Measurements from ENCODE around the gene FAM241A. TPM values are rescaled to one million over a fixed set of nuclear protein-coding genes. Genes with fewer than 3 reads are reported as not detected.
"Not testable (repeated sequence)": the region's sequence is repeated elsewhere in the genome, so short reads cannot be mapped to it uniquely, and the experiment has no call there.

Gene FAM241A
- polyA plus RNA-seq, 4 donors = 1.4 to 2.8 (median 1.9) TPM

DNA sequence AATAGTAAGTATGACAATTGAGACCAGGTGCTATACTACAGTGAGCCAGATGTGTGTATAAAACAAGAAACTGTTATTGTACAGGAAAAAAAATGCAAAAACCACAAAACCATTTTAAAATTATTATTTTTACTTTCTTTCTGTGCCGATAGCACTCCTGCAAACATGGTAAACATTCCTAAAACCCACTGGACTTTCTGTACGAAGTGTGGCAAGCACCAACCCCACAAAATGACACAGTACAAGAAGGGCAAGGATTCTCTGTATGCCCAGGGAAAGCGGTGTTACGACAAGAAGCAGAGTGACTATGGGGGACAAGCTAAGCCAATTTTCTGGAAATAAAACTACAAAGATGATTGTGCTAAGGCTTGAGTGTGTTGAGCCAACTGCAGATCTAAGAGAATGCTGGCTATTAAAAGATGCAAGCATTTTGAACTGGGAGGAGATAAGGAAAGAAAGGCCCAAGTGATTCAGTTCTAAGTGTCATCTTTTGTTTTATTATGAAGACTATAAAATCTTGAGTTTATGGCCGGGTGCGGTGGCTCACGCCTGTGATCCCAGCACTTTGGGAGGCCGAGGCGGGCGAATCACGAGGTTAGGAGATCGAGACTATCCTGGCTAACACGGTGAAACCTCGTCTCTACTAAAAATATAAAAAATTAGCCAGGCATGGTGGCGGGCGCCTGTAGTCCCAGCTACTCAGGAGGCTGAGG, 26.0 kb downstream of the FAM241A start:
- DNase-seq (ENCODE audit: low read depth in 4 of 4, low spot score in 3 of 4) = not testable (repeated sequence)

DNA sequence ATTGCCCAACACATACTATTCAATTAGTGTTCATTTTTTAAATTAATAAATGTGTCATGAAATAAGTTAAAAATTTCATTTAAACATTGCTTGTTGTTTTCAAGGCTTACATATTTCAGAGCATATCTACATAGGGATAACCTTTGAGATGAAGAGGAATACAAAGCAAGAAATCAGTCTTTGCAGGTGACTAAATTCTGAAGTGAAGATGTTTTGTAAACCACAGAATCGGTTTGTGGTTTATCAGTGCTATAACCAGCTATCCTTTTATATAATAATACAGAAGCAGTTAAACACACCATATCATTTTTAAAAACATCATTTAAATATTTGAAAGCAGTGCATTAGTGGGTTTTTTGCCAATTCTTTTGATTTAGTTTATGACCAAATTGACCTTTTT, 26.9 kb downstream of the FAM241A start:
- DNase-seq (ENCODE audit: low read depth in 4 of 4, low spot score in 3 of 4) = no peak

DNA sequence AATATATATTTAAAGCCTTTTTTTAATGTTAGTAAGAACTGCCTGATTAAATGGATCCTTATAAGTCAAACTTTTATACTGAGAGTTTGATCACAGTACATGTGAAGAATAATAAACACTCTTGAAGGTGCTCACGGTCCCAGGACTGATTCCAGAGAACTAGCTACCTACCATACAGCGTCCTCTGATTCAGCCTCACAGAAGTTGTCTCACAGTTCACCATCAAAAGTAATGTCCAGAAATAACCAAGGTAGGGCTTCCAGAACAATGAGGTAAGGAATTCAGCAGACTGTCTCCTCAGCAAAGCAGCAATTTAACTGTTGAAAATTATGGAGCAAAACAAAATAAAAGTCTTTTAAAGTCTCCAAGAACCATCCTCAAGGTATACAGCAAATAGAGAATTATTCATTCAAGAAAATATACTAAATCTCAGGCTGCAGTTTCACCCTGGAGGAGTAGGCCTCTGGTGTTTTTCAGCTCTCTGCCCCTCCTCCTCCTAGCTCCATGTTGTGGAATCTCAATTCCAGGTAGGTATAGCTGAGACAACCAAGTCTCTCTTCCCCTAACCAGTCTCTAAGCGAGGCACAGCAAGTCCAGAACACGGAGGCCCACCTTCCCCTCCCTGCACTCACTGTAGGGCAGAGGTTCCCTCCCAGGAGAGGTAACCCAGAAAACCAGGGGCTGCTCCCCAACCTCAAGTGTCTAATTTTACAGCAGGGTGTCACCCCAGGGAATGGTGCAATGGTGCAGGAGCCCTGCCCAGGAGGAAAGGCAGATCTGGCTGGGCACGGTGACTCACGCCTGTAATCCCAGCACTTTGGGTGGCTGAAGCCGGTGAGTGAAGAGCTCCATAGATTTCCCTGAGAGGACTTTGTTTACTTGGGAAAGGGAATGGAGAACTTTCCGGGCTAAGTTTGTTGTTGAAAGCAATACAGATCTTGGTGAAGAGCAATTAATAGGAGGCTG, 28.6 kb downstream of the FAM241A start:
- DNase-seq (ENCODE audit: low read depth in 4 of 4, low spot score in 3 of 4) = no peak

DNA sequence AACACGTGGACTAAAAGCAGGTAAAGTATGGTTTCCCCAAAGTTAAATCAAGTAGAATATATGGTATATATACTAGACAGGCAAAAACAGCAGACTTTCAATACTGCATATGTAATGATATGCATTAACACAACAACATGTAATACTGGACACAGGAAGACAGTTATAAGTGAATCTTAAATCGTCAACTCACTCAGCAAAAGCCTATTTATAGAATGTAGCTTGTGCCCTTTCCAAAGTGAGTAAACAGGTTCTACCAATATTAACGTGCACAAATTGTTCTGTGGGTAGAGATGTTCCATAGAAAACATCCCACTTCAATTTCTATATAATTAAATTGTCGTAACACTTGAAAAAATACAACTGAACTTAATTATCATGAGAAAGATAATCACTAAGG, 30.6 kb downstream of the FAM241A start:
- DNase-seq (ENCODE audit: low read depth in 4 of 4, low spot score in 3 of 4) = no peak

DNA sequence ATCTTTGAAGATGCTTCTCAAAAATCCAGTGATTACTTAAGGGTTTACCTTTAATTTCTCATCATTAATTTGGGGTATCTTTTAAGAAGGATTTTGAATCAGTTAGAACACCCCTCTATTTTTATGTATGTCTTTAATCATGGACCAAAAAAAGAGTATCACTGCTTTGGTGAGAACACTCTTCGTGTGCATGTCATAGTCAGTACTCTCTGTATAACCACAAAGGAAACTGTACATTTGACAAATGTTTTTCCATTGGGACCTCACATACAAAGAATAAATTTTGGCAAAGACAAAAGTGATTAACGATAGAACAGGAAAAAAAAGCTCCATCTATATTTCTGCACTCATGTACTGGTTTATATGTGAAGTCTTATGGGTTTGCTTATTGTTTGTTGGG, 31.3 kb downstream of the FAM241A start:
- no peak for DNase-seq (ENCODE audit: low read depth in 4 of 4, low spot score in 3 of 4)

DNA sequence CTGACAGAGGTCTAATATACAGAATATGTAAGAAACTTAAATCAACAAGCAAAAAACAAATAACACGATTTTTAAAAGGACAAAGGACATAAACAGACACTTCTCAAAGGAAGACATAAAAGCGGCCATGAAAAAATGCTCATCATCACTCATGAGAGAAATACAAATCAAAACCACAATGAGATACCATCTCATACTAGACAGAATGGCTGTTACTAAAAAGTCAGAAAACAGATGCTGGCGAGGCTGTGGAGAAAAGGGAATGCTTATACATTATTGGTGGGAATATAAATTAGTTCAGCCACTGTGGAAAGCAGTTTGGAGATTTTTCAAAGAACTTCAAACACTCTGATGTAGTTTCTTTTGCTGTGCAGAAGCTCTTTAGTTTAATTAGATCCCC, 33.5 kb downstream of the FAM241A start:
- not testable (repeated sequence) for DNase-seq (ENCODE audit: low read depth in 4 of 4, low spot score in 3 of 4)

DNA sequence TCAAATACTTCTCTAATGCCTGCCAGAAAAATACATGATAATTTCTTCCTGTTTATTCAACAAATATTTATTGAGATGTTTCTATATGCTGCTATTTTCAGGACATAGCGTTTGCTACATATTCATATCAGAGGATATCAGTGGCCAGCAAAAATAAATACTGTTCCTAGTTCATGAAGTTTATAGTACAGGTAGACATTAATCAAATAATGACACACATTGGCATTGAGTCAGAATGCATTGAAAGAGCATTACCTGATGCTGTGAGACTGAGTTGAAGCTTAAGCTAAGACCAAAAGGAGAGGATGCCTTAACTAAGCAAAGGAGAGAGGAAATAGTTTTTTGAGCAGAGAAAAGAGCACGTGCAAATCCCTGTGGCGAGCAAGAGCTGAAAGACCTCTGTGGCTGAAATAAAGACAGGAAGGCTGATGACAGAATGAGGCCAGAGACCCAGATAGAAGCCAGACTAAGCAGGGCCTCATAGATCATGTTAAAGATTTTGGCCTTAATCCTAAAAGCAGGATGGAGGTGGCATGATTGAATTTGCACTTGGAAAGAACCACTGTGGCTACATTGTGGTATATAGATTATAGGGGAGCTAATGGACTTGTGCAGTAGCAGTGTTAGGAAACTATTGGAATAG, 36.2 kb downstream of the FAM241A start:
- no peak for DNase-seq (ENCODE audit: low read depth in 4 of 4, low spot score in 3 of 4)

DNA sequence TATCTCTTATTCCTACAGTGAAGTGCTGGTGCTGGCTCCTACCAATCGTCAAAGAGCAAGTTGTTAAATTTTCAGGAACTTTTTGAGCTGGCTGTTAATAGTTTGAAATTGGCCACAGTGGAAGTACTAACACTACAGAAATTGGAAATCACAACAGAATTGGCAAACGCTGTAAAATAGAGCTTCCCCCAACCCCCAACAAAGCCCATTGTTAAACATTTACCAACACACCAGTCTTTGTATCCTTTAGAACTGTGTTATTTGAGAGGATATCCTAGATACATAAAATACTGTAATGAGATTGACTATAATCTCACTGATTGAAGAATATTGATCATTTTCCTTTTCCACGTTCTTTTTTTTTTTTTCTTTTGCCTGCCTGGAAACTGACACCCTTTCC, 37.4 kb downstream of the FAM241A start:
- no peak for DNase-seq (ENCODE audit: low read depth in 4 of 4, low spot score in 3 of 4)

DNA sequence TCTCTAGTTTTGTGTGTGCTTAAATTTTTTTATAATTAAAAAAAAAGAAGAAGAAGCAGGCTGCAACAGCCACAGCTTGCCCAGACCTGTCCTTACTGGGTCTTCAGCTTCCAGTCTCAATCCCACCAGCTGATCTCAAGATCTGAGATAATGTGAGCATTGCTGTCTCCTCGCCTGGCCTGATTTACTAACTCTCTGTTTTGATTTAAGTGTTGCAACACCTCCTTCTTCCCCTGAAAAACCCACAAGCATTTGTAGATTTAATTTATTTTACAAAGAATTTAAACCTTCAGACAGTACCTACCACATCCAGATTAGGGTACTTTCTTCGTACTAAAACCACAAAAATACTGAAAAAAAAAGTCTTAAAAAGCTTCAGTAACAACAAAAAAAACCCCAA, 38.0 kb downstream of the FAM241A start:
- no peak for DNase-seq (ENCODE audit: low read depth in 4 of 4, low spot score in 3 of 4)

DNA sequence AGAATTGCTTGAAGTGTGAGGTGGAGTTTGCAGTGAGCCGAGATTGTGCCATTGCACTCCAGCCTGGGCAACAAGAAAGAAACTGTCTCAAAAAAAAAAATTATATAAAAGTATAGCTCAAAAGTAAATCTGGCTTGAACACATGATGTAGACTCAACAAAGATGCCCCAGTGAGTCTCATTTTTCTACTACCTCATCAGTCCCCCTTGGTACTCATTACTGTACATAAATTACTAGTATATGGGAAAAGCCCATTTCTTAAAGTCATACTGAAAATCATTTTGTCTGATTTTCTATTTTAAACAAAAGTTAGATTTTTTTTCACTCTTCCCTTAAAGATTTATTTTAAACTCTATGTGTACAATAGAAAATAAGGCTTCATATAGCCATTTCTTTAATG, 39.2 kb downstream of the FAM241A start:
- no peak for DNase-seq (ENCODE audit: low read depth in 4 of 4, low spot score in 3 of 4)

DNA sequence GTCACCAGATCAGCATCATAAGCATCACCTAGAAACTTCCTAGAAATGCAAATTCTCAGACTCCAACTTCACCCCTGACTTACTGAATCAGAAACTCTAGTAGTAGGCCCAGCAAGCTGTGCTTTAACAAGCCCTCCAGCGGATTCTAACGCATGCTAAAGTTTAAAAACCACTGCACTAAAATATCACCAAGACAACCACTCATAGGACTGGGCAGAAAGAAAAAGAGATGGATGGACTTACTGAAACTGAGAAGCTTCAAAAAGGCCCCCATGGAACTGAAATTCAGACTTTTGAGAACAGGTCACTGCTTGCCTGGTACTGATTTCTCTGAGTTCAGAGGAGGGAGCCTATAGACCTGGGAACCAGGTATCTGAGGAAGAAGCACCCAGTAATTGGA, 40.1 kb downstream of the FAM241A start:
- DNase-seq (ENCODE audit: low read depth in 4 of 4, low spot score in 3 of 4) = no peak

DNA sequence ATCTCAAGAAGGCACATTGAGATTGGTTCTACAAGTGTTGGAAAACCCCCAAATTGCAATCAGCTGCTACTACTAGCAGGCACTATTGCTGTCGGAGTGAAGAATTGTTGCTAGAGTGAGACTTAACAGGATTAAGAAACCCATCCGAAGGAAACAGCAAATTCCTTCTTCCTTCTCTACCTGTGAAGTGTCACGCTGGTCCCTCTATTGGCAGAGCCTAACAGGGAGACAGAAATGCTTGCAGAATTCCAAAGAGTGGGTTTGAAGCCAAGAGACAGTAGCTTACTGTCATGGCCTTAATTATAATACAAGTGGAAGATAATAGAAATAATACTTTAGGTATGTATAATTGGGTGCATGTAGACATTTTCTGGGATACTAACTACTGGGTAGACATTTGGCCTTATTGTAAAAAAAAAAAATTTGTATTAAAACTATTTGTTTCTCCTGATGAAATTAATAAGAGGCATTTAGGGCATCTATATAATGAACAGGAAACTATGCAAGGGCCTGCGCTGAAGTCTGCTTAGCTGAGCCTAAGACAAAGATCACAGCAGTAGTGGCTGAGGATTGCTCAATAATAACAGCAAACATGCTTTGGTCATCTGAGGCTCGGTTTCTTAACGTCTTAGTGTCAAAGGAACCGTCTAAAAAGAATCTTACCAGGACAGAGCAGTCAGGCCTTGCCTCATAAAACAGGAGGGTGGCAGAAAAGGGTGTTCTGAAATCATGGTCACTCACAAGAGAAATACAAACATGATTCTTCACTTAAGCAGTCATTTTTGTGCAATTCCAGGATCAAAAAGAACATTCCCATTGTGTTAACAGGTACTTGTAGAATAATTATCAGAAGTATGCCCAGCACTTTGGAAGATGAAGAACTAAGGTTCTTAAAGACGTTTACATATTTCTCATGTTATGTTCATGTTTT, 40.8 kb downstream of the FAM241A start:
- DNase-seq (ENCODE audit: low read depth in 4 of 4, low spot score in 3 of 4) = no peak

DNA sequence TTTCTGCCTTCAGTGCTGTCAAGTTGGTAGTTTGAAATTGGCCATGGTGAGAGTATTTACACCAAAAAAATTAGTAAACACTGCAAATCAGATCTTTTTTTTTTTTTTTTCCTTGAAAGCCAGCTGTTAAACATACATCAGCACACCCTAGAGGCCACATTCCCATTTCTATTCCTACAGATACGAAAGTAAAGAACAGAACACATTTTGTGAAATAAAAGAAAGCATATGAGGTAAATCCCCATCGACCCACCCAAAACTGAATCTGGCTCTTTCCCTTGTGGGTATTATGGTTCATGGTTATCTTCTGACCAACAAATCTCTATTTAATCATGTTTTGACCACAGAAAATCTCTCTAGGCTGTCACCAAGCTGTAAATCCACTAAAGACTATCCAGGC, 44.5 kb downstream of the FAM241A start:
- no peak for DNase-seq (ENCODE audit: low read depth in 4 of 4, low spot score in 3 of 4)

DNA sequence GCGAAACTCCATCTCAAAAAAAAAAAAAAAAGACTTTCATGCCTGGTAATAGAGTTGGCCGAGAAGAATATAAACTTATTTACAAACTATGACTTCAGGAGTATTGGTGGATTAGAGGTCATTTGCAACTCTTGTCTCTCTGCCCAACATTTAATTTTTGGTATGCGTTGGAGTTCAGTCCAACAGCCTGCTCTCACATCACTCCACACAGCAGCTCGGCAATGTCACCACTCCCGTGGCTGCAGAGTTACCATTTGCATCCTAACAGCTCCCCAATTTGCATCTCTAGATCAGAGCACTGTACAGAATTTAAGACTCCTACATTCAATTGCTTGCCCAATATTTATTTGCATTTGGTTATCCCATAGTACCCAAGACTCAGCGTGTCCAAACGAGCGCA, 45.4 kb downstream of the FAM241A start:
- no peak for DNase-seq (ENCODE audit: low read depth in 4 of 4, low spot score in 3 of 4)

DNA sequence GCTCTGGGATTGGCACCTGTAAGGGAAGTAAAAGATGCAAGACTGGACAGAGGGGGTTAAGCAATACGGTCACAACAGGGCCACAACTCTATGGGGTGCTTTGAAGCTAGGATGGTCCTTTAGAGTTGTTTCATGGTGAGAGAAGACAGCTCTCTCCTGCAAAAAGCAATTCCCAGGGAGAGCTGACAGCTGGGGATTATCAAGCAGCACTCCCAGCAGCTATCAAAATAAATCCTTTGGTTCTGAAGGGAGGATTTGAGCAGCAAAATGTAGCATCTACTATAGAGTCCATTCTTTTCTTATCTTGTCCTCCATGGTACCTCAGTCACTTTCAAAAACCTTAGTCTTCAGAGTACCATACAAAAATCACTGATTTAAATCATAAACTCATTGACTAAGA, 51.2 kb downstream of the FAM241A start:
- no peak for DNase-seq (ENCODE audit: low read depth in 4 of 4, low spot score in 3 of 4)

DNA sequence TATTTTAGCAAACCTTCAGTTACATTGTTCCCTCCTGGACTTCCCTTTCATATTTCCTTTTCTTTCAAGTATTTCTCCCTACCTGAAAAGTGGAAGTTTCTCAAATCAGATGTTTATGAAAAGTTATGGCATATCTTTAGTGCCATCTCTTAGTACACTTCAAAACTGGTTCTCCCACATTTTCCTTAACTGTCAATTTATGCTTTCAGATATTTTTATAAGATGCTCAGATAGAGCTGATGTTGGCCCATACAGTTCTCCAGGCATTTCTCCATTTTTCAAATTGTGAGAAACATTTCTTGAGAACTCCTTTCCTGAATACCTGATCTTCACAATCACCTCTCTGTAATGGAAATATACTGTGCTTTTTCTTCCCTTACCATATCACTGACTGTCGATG, 53.8 kb downstream of the FAM241A start:
- no peak for DNase-seq (ENCODE audit: low read depth in 4 of 4, low spot score in 3 of 4)

DNA sequence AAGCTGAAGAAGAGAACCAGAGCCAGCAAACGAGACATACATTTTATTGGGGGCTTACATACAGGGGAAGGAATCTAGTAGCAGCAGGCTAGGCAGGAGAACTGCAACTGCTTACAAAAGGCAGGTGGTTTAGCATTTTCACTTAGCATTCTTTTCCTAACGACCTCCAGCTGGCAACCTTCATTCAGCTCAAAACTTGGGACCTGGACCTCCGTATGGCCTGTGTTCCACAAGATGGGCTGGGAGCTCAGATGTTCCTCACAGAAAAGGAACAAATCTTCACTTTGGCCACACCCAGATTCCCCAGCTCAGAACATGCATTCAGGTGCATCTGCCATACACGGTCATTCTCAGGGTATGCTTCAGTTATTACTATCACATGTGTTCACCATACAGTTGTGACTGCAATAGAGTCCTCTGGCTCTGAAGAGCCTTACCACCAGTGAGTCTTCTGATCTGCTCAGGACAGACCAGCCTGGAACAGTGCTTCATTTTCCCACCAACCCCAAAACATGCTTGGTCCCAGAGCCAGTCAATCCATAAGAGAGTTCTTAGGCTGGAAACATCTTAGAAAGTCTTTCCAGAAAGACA, 56.8 kb downstream of the FAM241A start:
- no peak for DNase-seq (ENCODE audit: low read depth in 4 of 4, low spot score in 3 of 4)

DNA sequence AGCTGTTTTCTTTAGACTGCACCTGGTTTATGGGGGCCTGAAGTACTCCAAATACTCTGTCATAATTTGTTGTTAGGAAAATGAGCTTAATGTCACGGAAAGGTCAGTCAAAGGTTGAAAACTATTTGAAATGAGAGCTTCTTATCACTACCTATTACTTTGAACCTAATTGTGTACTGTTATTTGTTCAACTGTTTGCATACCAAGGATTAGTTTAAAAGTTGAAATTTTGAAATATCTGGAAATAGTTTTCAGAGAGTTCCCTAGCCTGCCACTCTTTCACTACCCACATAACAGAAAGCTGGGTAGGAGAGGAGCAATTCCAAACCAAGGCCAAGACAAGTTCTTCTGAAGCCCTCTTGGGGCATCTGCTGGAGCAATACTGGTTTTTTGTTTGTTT, 58.3 kb downstream of the FAM241A start:
- DNase-seq (ENCODE audit: low read depth in 4 of 4, low spot score in 3 of 4) = no peak

DNA sequence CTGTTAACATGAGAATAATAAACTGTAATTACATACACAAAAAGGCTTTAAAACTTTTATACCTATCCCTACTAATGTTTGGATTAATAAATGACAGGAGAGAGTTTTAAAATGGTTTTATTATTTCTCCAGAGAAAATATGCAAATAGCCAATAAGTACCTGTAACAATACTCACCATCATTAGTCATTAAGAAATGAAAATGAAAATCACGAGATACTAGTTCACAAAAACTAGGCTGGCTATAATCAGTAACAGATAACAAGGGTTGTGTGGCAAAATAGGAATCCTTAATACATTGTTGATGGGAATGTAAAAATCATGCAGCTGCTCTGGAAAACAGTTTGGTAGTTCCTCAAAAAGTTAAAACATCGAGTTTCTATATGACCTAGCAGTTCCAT, 61.2 kb downstream of the FAM241A start:
- no peak for DNase-seq (ENCODE audit: low read depth in 4 of 4, low spot score in 3 of 4)
